IPS DF 6.9 (cell line): ENCODE measurements around the gene RFTN1.
"Not testable (repeated sequence)": the region's sequence is repeated elsewhere in the genome, so short reads cannot be mapped to it uniquely, and the experiment has no call there.

ENCODE experiments used
- DNase-seq: peaks from one replicate; pipeline ENCODE4 v3.0.0-alpha.2; 2013; ENCODE audit warnings: low read depth, low spot score
- H3K27ac ChIP-seq: one replicate; pipeline ENCODE4 v1.5.1; 2013; ENCODE audit warnings: low read length, control low read depth
- H3K27me3 ChIP-seq: 2 replicates; pipeline ENCODE4 v1.6.1; 2013; ENCODE audit warnings: mild to moderate bottlenecking, low read length; ENCODE audit not compliant: control insufficient read depth, insufficient read depth
- H3K36me3 ChIP-seq: 2 replicates; pipeline ENCODE4 v1.6.1; 2013; ENCODE audit warnings: low read length; ENCODE audit not compliant: control insufficient read depth, insufficient read depth
- H3K4me1 ChIP-seq: 2 replicates; pipeline ENCODE4 v1.6.1; 2013; ENCODE audit warnings: low read length; ENCODE audit not compliant: control insufficient read depth, insufficient read depth
- H3K4me3 ChIP-seq: 2 replicates; pipeline ENCODE4 v1.5.1; 2013; ENCODE audit warnings: mild to moderate bottlenecking, low read length
- H3K9me3 ChIP-seq: 2 replicates; pipeline ENCODE4 v1.6.1; 2013; ENCODE audit warnings: low read length, inconsistent platforms; ENCODE audit not compliant: control insufficient read depth, insufficient read depth
- WGBS: extraction: QIAGEN DNeasy Blood & Tissue Kit; methylation state at CpG from one replicate; pipeline ENCODE4 v1.1.7; 2013; ENCODE audit warnings: mixed read lengths, missing lambda C conversion rate; ENCODE audit not compliant: insufficient read length, insufficient coverage; 5-methylcytosine and 5-hydroxymethylcytosine counted together

RFTN1 gene

GRCh38 chr3:16498130-16498890, 15.2 kb downstream of the RFTN1 start:
- no peak overlapping the region for H3K27ac ChIP-seq
- H3K4me1 ChIP-seq = peaks cover 3% of the 10 kb centered on the region
- H3K9me3 ChIP-seq = no peaks in the 10 kb centered on the region
- H3K27me3 ChIP-seq = no peaks in the 10 kb centered on the region
- H3K4me3 ChIP-seq = no peak overlapping the region
- H3K36me3 ChIP-seq = no peaks in the 10 kb centered on the region
- WGBS = no CpG with 5 or more reads among the region's 5 CpGs
- DNase-seq = no peak

DNA sequence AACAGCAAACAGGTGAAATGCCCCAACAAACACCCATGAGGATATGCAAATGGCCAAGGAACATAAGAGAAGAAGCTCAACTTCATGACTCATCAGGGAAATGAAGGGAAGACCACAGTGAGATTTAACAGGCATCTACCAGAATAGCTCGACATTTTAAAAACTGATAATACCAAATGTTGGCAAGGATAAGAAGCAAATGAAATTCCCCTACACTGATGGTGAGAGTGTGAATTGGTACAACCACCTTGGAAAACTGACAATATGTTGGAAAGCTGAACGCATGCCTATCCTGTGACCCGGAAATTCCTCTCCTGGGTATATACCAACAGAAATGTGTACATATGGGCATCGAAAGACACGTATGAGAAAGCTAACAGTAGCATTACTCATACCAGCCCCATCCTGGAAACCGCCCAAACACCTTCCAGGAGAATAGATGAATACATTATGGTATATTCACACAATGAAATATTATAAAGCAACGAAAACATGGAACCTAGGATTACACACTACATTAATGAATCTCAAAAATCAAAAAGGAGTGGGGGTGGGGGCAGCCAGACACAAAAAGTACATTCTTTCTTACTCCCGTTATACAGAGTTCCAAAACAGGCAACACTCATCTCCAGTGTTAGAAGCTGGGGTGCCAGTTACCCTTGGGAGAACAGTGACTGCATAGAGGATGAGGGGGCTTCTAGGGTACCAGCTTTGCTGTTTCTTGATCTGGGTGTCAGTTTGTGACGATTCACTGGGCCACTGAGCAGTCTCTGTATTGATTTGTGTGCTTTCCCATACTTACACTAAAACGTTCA, 16.9 kb downstream of the RFTN1 start:
- Histone ChIP-seq H3K36me3 (no peaks in the 10 kb centered on the region), H3K27ac (no peak overlapping the region), H3K4me3 (no peak overlapping the region), H3K27me3 (no peaks in the 10 kb centered on the region), H3K4me1 (peaks cover 3% of the 10 kb centered on the region), H3K9me3 (no peaks in the 10 kb centered on the region)
- WGBS = no CpG with 5 or more reads among the region's 10 CpGs
- DNase-seq = no peak

DNA sequence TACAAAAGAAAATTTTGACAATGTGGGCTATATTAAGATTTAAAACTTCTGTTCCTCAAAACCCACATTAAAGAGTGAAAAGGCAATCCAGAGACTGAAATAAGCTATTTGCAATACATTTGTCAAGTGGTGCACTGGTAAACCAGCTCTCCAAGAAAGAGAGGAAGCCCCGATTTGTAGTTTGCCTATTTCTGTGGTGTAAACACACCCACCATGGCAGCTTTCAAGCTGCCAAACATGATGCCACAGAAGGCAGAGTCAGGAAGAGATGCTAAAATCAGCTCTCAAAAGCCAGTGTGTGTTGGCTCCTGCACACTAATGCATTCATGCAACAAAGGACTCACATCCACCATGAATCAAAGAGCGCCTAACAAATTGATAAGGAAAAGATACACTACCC, 17.5 kb downstream of the RFTN1 start:
- H3K27me3 ChIP-seq = no peaks in the 10 kb centered on the region; the same call in 1 of the 2 replicates
- H3K9me3 ChIP-seq = no peaks in the 10 kb centered on the region
- no peaks in the 10 kb centered on the region for H3K36me3 ChIP-seq
- H3K27ac ChIP-seq = no peak overlapping the region
- H3K4me1 ChIP-seq = peaks cover 3% of the 10 kb centered on the region
- DNase-seq = no peak
- no peak overlapping the region for H3K4me3 ChIP-seq
- WGBS = no CpG with 5 or more reads among the region's 2 CpGs

DNA sequence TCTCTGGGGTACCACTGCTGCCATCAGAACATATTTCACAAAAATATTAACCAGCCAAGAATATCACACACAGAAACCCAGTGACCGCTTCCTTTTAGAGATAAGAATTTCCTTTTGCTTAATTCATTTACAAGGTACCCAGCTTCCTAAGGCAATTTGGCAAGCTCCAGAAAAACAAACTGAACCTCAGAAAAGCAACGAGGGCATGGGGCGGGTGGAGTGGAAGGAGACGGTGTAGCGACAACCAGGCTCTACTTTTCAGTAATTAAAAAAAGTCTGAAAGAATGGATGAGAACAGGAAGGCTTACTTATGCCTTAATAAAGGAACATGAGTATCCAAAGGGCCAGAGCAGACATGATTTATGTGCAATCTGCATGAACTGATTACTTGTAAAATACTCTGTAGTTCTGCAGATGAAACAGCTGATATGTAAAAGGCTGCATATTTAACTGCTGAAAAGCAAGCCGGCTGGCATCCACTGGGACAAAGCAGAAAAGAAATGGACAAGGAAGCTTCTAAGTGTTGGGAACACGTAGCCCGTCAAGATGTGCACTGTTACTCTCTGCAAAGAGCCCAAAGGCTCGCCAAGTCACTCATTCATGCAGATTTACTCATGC, 18.6 kb downstream of the RFTN1 start:
- WGBS = no CpG with 5 or more reads among the region's 9 CpGs
- Histone ChIP-seq H3K4me3 (no peak overlapping the region), H3K27me3 (no peaks in the 10 kb centered on the region; the same call in 1 of the 2 replicates), H3K4me1 (peaks cover 3% of the 10 kb centered on the region), H3K27ac (no peak overlapping the region), H3K9me3 (no peaks in the 10 kb centered on the region), H3K36me3 (no peaks in the 10 kb centered on the region)
- no peak for DNase-seq

DNA sequence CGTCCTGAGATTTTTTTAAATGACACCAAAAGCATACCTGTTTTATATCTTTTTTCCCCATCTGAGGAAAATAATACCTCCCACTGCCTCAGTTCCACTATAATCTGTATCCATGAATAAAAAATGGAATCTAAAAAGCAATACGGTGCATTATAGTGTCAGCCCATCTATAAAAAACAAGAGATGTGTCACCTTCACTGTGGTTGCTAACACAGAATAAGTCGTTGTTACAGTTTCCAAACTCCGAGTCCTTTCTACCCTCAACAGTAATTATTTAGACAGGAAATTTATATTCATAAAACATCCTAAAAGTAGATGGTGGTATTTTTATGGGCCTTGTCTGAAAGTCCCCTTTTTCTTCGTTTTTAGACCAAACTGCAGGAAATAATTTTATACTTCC, 19.4 kb downstream of the RFTN1 start:
- H3K36me3 ChIP-seq = no peaks in the 10 kb centered on the region
- no CpG with 5 or more reads among the region's 5 CpGs for WGBS
- H3K4me1 ChIP-seq = peaks cover 3% of the 10 kb centered on the region
- no peak overlapping the region for H3K4me3 ChIP-seq
- DNase-seq = no peak
- no peaks in the 10 kb centered on the region for H3K9me3 ChIP-seq
- H3K27me3 ChIP-seq = no peaks in the 10 kb centered on the region; the same call in 1 of the 2 replicates
- H3K27ac ChIP-seq = no peak overlapping the region

GRCh38 chr3:16490062-16490619, 23.4 kb downstream of the RFTN1 start:
- H3K36me3 ChIP-seq = no peaks in the 10 kb centered on the region
- H3K9me3 ChIP-seq = no peaks in the 10 kb centered on the region
- no peak overlapping the region for H3K4me3 ChIP-seq
- H3K27me3 ChIP-seq = no peaks in the 10 kb centered on the region; the same call in 1 of the 2 replicates
- no CpG with 5 or more reads among the region's 4 CpGs for WGBS
- H3K27ac ChIP-seq = no peak overlapping the region
- H3K4me1 ChIP-seq = no peaks in the 10 kb centered on the region
- no peak for DNase-seq

DNA sequence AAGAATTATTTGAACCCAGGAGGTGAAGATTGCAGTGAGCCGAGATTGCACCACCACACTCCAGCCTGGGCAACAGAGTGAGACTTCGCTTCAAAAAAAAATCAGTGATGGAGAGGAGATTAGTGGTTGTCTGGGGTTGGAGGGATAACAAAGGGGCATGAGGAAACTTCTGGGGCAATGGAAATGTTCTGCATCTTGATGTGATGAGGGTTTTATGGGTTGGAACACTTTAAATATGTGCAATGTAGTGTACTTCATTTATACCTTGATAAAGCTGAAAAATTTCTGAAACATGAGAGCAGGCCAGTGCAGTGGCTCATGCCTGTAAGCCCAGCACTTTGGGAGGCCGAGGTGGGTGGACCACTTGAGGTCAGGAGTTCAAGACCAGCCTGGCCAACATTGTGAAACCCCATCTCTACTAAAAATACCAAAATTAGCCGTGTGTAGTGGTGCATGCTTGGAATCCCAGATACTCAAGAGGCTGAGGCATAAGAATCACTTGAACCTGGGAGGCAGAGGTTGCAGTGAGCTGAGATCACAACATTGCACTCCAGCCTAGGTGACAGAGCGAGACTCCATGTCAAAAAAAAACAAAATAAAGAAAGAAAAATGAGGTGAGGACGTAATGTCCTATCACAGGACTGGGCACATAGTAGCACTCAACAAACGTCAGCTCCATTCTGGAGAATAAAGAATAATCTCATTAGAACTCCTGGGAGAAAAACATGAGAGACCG, 24.0 kb downstream of the RFTN1 start:
- not testable (repeated sequence) for H3K9me3 ChIP-seq, H3K4me1 ChIP-seq, H3K27me3 ChIP-seq, H3K27ac ChIP-seq, DNase-seq, H3K36me3 ChIP-seq, H3K4me3 ChIP-seq
- WGBS = no CpG with 5 or more reads among the region's 8 CpGs

DNA sequence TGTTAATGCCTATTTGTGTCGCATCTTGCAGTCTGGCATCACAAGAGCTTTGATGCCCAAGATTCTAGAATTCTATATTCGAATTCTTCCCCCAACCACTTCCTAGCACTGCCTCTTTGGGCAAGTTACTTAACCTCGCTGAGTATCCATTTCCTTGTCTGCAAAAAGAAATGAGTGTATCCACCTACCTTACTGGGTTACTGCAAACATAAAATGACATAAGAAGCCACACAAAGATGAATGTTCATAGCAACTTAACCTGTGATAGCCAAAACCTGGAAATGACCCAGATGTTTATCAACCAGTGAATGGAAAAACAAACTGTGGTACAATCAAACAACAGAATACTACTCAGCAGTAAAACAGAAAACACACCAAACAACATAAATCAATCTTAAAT, 24.9 kb downstream of the RFTN1 start:
- no peaks in the 10 kb centered on the region; the same call in 1 of the 2 replicates for H3K27me3 ChIP-seq
- WGBS = no CpG with 5 or more reads among the region's 3 CpGs
- H3K9me3 ChIP-seq = no peaks in the 10 kb centered on the region
- no peaks in the 10 kb centered on the region for H3K36me3 ChIP-seq
- H3K27ac ChIP-seq = no peak overlapping the region
- H3K4me3 ChIP-seq = no peak overlapping the region
- H3K4me1 ChIP-seq = no peaks in the 10 kb centered on the region
- no peak for DNase-seq

GRCh38 chr3:16487511-16488175, 25.9 kb downstream of the RFTN1 start:
- DNase-seq = no peak
- H3K9me3 ChIP-seq = no peaks in the 10 kb centered on the region
- no peaks in the 10 kb centered on the region for H3K36me3 ChIP-seq
- no peak overlapping the region for H3K4me3 ChIP-seq
- no CpG with 5 or more reads among the region's 11 CpGs for WGBS
- H3K27me3 ChIP-seq = no peaks in the 10 kb centered on the region; the same call in 1 of the 2 replicates
- no peak overlapping the region for H3K27ac ChIP-seq
- no peaks in the 10 kb centered on the region for H3K4me1 ChIP-seq
